HCT116 (cell line): ENCODE data around the gene TRMT10C. TPM values are rescaled to one million over a fixed set of nuclear protein-coding genes. Genes with fewer than 3 reads are reported as not detected.
"Not testable (repeated sequence)": the region's sequence is repeated elsewhere in the genome, so short reads cannot be mapped to it uniquely, and the experiment has no call there.

ENCODE experiments used
- ATAC-seq: fragments of 200-7000 bp; cut with Tn5 transposase; 2 replicates; pipeline ENCODE4 v1.9.1; 2020; ENCODE audit warnings: mild to moderate bottlenecking, moderate library complexity
- BruUV-seq: library from RNA; stranded (reverse); fragments of 400-500 nt; replicated peaks from 2 replicates; lab custom pipeline; 2021; lab: Mats Ljungman, UMichigan
- CTCF ChIA-PET: fragments of 300-600 bp; sonication (Branson Sonifier 250); formaldehyde crosslinking; loops from one replicate; lab custom pipeline; 2021; ENCODE audit warnings: antibody characterized with exemption; lab: Charles Lee
- POLR2A ChIA-PET: fragments of 300-600, 350-600 bp; sonication (Branson Sonifier 250); formaldehyde crosslinking; loops from one replicate; lab custom pipeline; 2021; ENCODE audit warnings: antibody characterized with exemption; lab: Charles Lee
- RAD21 ChIA-PET, 2 experiments: fragments of 300-600 bp; sonication (Branson Sonifier 250); formaldehyde crosslinking; loops; one replicate each; lab custom pipeline; 2023; ENCODE audit warnings: low total read pairs in 2 of 2; ENCODE audit not compliant: uncharacterized antibody in 2 of 2, unreplicated experiment in 2 of 2, low non-redundant PET in 1 of 2; lab: Charles Lee
- DNase-seq: peaks from one replicate; pipeline ENCODE4 v3.0.0-alpha.2; 2010; ENCODE audit warnings: low read depth, low spot score
- H2AFZ ChIP-seq: fragments of 200-600 bp; shearing (Covaris generic), sonication (generic); 2 replicates; pipeline ENCODE4 v1.6.1; 2017; ENCODE audit warnings: low read depth, mixed run types, mixed read lengths, antibody characterized with exemption, low read length; ENCODE audit not compliant: poor library complexity, severe bottlenecking
- H3K27ac ChIP-seq: 2 replicates; pipeline ENCODE4 v1.5.1; 2012; ENCODE audit warnings: low read depth, low read length
- H3K27me3 ChIP-seq: fragments of 200-600 bp; sonication (generic); 2 replicates; pipeline ENCODE4 v1.6.1; 2016; ENCODE audit warnings: mixed run types, low read length, mixed read lengths; ENCODE audit not compliant: insufficient read depth
- H3K36me3 ChIP-seq, 2 experiments: fragments of 200-500 bp in 1 of 2; fragments of 200-600 bp in 1 of 2; sonication (Bioruptor generic) in 1 of 2; sonication (generic) in 1 of 2; 2 replicates each; pipeline versions ENCODE4 v1.5.1 to v1.6.1; 2014 to 2016; ENCODE audit warnings: low read length in 2 of 2, inconsistent platforms in 1 of 2, mixed read lengths in 1 of 2, mixed run types in 1 of 2; ENCODE audit not compliant: insufficient read depth in 2 of 2, control insufficient read depth in 1 of 2
- H3K4me1 ChIP-seq, 2 experiments: fragments of 200-600 bp in 1 of 2; sonication (generic) in 1 of 2; 2 replicates each; pipeline versions ENCODE4 v1.5.1 to v1.6.1; 2012 to 2017; ENCODE audit warnings: low read length in 2 of 2, inconsistent platforms in 1 of 2, mild to moderate bottlenecking in 1 of 2, mixed read lengths in 1 of 2, mixed run types in 1 of 2, moderate library complexity in 1 of 2; ENCODE audit not compliant: insufficient read depth in 2 of 2, control insufficient read depth in 1 of 2
- H3K4me2 ChIP-seq: fragments of 200-600 bp; sonication (generic); 2 replicates; pipeline ENCODE4 v1.6.1; 2017; ENCODE audit warnings: mixed run types, low read length, mixed read lengths
- H3K4me3 ChIP-seq, 2 experiments: fragments of 200-600 bp in 1 of 2; sonication (generic) in 1 of 2; replicated peaks in 1 of 2; 2 replicates each; pipeline ENCODE4 v1.5.1; 2011 to 2016; ENCODE audit warnings: low read length in 2 of 2, control low read depth in 1 of 2, low read depth in 1 of 2, mild to moderate bottlenecking in 1 of 2, mixed read lengths in 1 of 2, mixed run types in 1 of 2
- H3K79me2 ChIP-seq: fragments of 200-600 bp; sonication (generic); 2 replicates; pipeline ENCODE4 v1.6.1; 2017; ENCODE audit warnings: mild to moderate bottlenecking, mixed run types, low read length, moderate library complexity, mixed read lengths; ENCODE audit not compliant: insufficient read depth
- H3K9ac ChIP-seq: fragments of 200-600 bp; sonication (generic); 2 replicates; pipeline ENCODE4 v1.6.1; 2016; ENCODE audit warnings: low read length, mixed read lengths
- H3K9me2 ChIP-seq: fragments of 200-600 bp; sonication (generic), shearing (Covaris generic); 2 replicates; pipeline ENCODE4 v1.6.1; 2017; ENCODE audit warnings: mixed run types, mild to moderate bottlenecking, moderate library complexity; ENCODE audit not compliant: insufficient read depth
- H3K9me3 ChIP-seq, 2 experiments: fragments of 200-500 bp in 1 of 2; fragments of 200-600 bp in 1 of 2; sonication (Bioruptor generic) in 1 of 2; sonication (generic) in 1 of 2; 2 replicates each; pipeline ENCODE4 v1.6.1; 2014 to 2017; ENCODE audit warnings: low read length in 2 of 2, mixed read lengths in 2 of 2, inconsistent platforms in 1 of 2, low read depth in 1 of 2, mild to moderate bottlenecking in 1 of 2, mixed run types in 1 of 2, moderate library complexity in 1 of 2; ENCODE audit not compliant: control insufficient read depth in 1 of 2, insufficient read depth in 1 of 2
- H4K20me1 ChIP-seq: fragments of 200-600 bp; sonication (generic), shearing (Covaris generic); 2 replicates; pipeline ENCODE4 v1.6.1; 2017; ENCODE audit warnings: mixed run types, mild to moderate bottlenecking, moderate library complexity; ENCODE audit not compliant: insufficient read depth
- CBX3 ChIP-seq: IDR thresholded peaks from 2 replicates; pipeline ENCODE4 v1.6.1; 2012; ENCODE audit warnings: low read depth
- CTCF ChIP-seq, 3 experiments: fragments of 200-600 bp in 1 of 3; sonication (generic) in 1 of 3; IDR thresholded peaks in 2 of 3; conservative IDR thresholded peaks in 1 of 3; 2 replicates each; pipeline ENCODE4 v1.5.1; 2012 to 2017; ENCODE audit warnings: low read depth in 2 of 3, low read length in 2 of 3, antibody characterized with exemption in 1 of 3, borderline replicate concordance in 1 of 3, control low read depth in 1 of 3, mild to moderate bottlenecking in 1 of 3, mixed read lengths in 1 of 3, mixed run types in 1 of 3, moderate library complexity in 1 of 3; ENCODE audit not compliant: insufficient read depth in 1 of 3
- EGR1 ChIP-seq: IDR thresholded peaks from 2 replicates; pipeline ENCODE4 v1.6.1; 2012; ENCODE audit warnings: low read depth
- EZH2 ChIP-seq: fragments of 200-600 bp; sonication (generic); IDR thresholded peaks from 2 replicates; pipeline ENCODE4 v1.6.1; 2017; ENCODE audit warnings: antibody characterized with exemption, mixed run types
- JUND ChIP-seq: IDR thresholded peaks from 2 replicates; pipeline ENCODE4 v1.6.1; 2012
- SIN3A ChIP-seq: IDR thresholded peaks from 2 replicates; pipeline ENCODE4 v1.6.1; 2012; ENCODE audit warnings: low read depth
- SP1 ChIP-seq: IDR thresholded peaks from 2 replicates; pipeline ENCODE4 v1.6.1; 2012; ENCODE audit warnings: low read depth
- SRF ChIP-seq: IDR thresholded peaks from 2 replicates; pipeline ENCODE4 v1.6.1; 2012; ENCODE audit warnings: low read depth
- intact Hi-C: fragments of 100-400 bp; cut with micrococcal nuclease; formaldehyde crosslinking; loops from 2 replicates; pipeline ENCODE4 v1.10.0; 2022
- total RNA-seq: library from RNA; stranded (reverse); gene quantifications from one replicate; pipeline ENCODE4 v1.2.1, GENCODE V29; 2021; ENCODE audit not compliant: unreplicated experiment

TRMT10C gene
- total RNA-seq, 1 experiment from 2014 or later: 36.4 TPM

GRCh38 chr3:101551359-101552081 is 10.1 kb upstream of the TRMT10C start:
- DNase-seq, H3K79me2 ChIP-seq, intact Hi-C loops, H3K9me3 ChIP-seq, H3K27ac ChIP-seq, H4K20me1 ChIP-seq, H3K4me3 ChIP-seq, H3K9ac ChIP-seq, H3K9me2 ChIP-seq, RAD21 ChIA-PET, ATAC-seq, POLR2A ChIA-PET, H3K4me1 ChIP-seq, H2AFZ ChIP-seq, BruUV-seq, H3K36me3 ChIP-seq, CTCF ChIA-PET, H3K27me3 ChIP-seq, H3K4me2 ChIP-seq: not testable (repeated sequence)

GRCh38 chr3:101553381-101553780 is 8.3 kb upstream of the TRMT10C start:
- intact Hi-C loops, H3K36me3 ChIP-seq, H3K4me1 ChIP-seq, H4K20me1 ChIP-seq, H3K9me3 ChIP-seq, POLR2A ChIA-PET, H3K9me2 ChIP-seq, H3K4me2 ChIP-seq, H3K79me2 ChIP-seq, CTCF ChIA-PET, BruUV-seq, H3K4me3 ChIP-seq, H3K9ac ChIP-seq, DNase-seq, H3K27ac ChIP-seq, ATAC-seq, RAD21 ChIA-PET, H2AFZ ChIP-seq: not testable (repeated sequence)
- H3K27me3 ChIP-seq: peaks cover 12% of the 10 kb centered on the region; the same call in 1 of the 2 replicates

- POLR2A ChIA-PET: no interaction called here
- TF ChIP-seq CBX3 (no peak), SP1 (no peak), EZH2 (no peak), SIN3A (no peak), EGR1 (no peak), CTCF (IDR thresholded peaks at IDR 0.05 in 2 of 3, conservative IDR thresholded peaks at IDR 0.05 in 1 of 3; ENCODE audit: borderline replicate concordance in 1 of 3, insufficient read depth in 1 of 3, low read depth in 2 of 3, low read length in 2 of 3) (no peak), SRF (no peak), JUND (no peak)
Measured at GRCh38 chr3:101556064-101556463, 5.6 kb upstream of the TRMT10C start.

More at GRCh38 chr3:101556064-101556463, 5.6 kb upstream of the TRMT10C start:
- H3K27me3 ChIP-seq: peaks cover 19% of the 10 kb centered on the region; the same call in 1 of the 2 replicates
- peaks cover 1 to 4% of the 10 kb centered on the region in 2 experiments; a peak in 2 of 4 replicates for H3K4me1 ChIP-seq
- H3K36me3 ChIP-seq: no peaks in the 10 kb centered on the region
- no peak overlapping the region for H3K27ac ChIP-seq
- DNase-seq (no peak), ATAC-seq (no peak)
- no peaks in the 10 kb centered on the region for H3K9me3 ChIP-seq
- H3K9me2 ChIP-seq: no peaks in the 10 kb centered on the region
- intact Hi-C loops: no loop called here
- H3K4me3 ChIP-seq: no peak overlapping the region
- no peak overlapping the region for H3K9ac ChIP-seq
- ChIA-PET CTCF (no interaction called here), RAD21 (no interaction called here)
- no peaks in the 10 kb centered on the region for H3K79me2 ChIP-seq
- H3K4me2 ChIP-seq: no peak overlapping the region
- no TSS peak for BruUV-seq
- no peak overlapping the region for H2AFZ ChIP-seq
- no peaks in the 10 kb centered on the region for H4K20me1 ChIP-seq
